HG03025 (cell line): ENCODE data around the gene ADGRB3.
"Not testable (repeated sequence)": the region's sequence is repeated elsewhere in the genome, so short reads cannot be mapped to it uniquely, and the experiment has no call there.

Experiments
- ATAC-seq: cut with Tn5 transposase; IDR thresholded peaks from one replicate; pipeline ENCODE4 v1.9.1; 2021; ENCODE audit warnings: mild to moderate bottlenecking, moderate library complexity; ENCODE audit not compliant: unreplicated experiment, low FRiP score

ADGRB3 gene

GRCh38 chr6:69378326-69378725 lies 743.2 kb downstream of the ADGRB3 start:
- ATAC-seq = no peak

- ATAC-seq = no peak
Observed at GRCh38 chr6:69379518-69379917, 744.4 kb downstream of the ADGRB3 start.

GRCh38 chr6:69383627-69384026 lies 748.5 kb downstream of the ADGRB3 start:
- no peak for ATAC-seq

GRCh38 chr6:69386426-69386825 lies 751.3 kb downstream of the ADGRB3 start:
- ATAC-seq = no peak

- ATAC-seq = no peak
Observed at GRCh38 chr6:69390125-69390524, 755.0 kb downstream of the ADGRB3 start.

- no peak for ATAC-seq
Observed at GRCh38 chr6:69391106-69391505, 756.0 kb downstream of the ADGRB3 start.

- no peak for ATAC-seq
Observed at GRCh38 chr6:69392745-69393144, 757.7 kb downstream of the ADGRB3 start.

GRCh38 chr6:69398311-69398710 lies 763.2 kb downstream of the ADGRB3 start:
- ATAC-seq = no peak

GRCh38 chr6:69398729-69399128 lies 763.6 kb downstream of the ADGRB3 start:
- ATAC-seq = no peak

- ATAC-seq = no peak
Observed at GRCh38 chr6:69408886-69409285, 773.8 kb downstream of the ADGRB3 start.

- no peak for ATAC-seq
Observed at GRCh38 chr6:69416776-69417175, 781.7 kb downstream of the ADGRB3 start.

- ATAC-seq = no peak
Observed at GRCh38 chr6:69421269-69421668, 786.2 kb downstream of the ADGRB3 start.

- ATAC-seq = no peak
Observed at GRCh38 chr6:69422020-69422419, 786.9 kb downstream of the ADGRB3 start.

GRCh38 chr6:69422475-69422874 lies 787.4 kb downstream of the ADGRB3 start:
- ATAC-seq = no peak

GRCh38 chr6:69423785-69424184 lies 788.7 kb downstream of the ADGRB3 start:
- no peak for ATAC-seq

GRCh38 chr6:69424581-69424980 lies 789.5 kb downstream of the ADGRB3 start:
- no peak for ATAC-seq

GRCh38 chr6:69427882-69428281 lies 792.8 kb downstream of the ADGRB3 start:
- ATAC-seq = no peak

GRCh38 chr6:69432168-69432567 lies 797.1 kb downstream of the ADGRB3 start:
- not testable (repeated sequence) for ATAC-seq

- not testable (repeated sequence) for ATAC-seq
Observed at GRCh38 chr6:69433116-69433515, 798.0 kb downstream of the ADGRB3 start.

GRCh38 chr6:69438113-69438512 lies 803.0 kb downstream of the ADGRB3 start:
- no peak for ATAC-seq
